Suppressor macrophage treated with lipopolysaccharide for 1 hour (primary cell): ENCODE measurements around the gene COBLL1.

Source experiments
- DNase-seq, 3 donors: peaks; one replicate each; pipeline ENCODE4 v3.0.0-alpha.2; 2020 to 2022

Gene COBLL1

GRCh38 chr2:164781394-164781793, 60.2 kb downstream of the COBLL1 start:
- DNase-seq, result no peak

- DNase-seq, result no peak
Observed at GRCh38 chr2:164780611-164781178, 60.9 kb downstream of the COBLL1 start.

GRCh38 chr2:164779383-164780057, 62.1 kb downstream of the COBLL1 start:
- DNase-seq, result no peak

GRCh38 chr2:164778723-164779122, 62.9 kb downstream of the COBLL1 start:
- DNase-seq, result peak; percentile 32 to 81 (median 69)

- DNase-seq, result no peak
Observed at GRCh38 chr2:164777847-164778461, 63.7 kb downstream of the COBLL1 start.

GRCh38 chr2:164773635-164774034, 68.0 kb downstream of the COBLL1 start:
- DNase-seq, result no peak

- no peak for DNase-seq
Observed at GRCh38 chr2:164773091-164773490, 68.5 kb downstream of the COBLL1 start.

- DNase-seq, result no peak
Observed at GRCh38 chr2:164771897-164772296, 69.7 kb downstream of the COBLL1 start.

- no peak for DNase-seq
Observed at GRCh38 chr2:164770421-164770916, 71.2 kb downstream of the COBLL1 start.

GRCh38 chr2:164766954-164767320, 74.7 kb downstream of the COBLL1 start:
- no peak for DNase-seq

- DNase-seq, result peak; percentile 65 to 86 (median 85)
Observed at GRCh38 chr2:164766216-164766953, 75.2 kb downstream of the COBLL1 start.

- no peak for DNase-seq
Observed at GRCh38 chr2:164764996-164765395, 76.6 kb downstream of the COBLL1 start.

GRCh38 chr2:164764474-164764873, 77.1 kb downstream of the COBLL1 start:
- no peak for DNase-seq

- DNase-seq, result no peak
Observed at GRCh38 chr2:164763431-164763830, 78.2 kb downstream of the COBLL1 start.

- DNase-seq, result no peak
Observed at GRCh38 chr2:164761737-164762460, 79.7 kb downstream of the COBLL1 start.

GRCh38 chr2:164761201-164761600, 80.4 kb downstream of the COBLL1 start:
- DNase-seq, result peak; percentile 53 to 80 (median 58)

GRCh38 chr2:164760179-164760578, 81.4 kb downstream of the COBLL1 start:
- DNase-seq, result no peak

GRCh38 chr2:164757934-164758695, 83.5 kb downstream of the COBLL1 start:
- DNase-seq, result peak; percentile 37 to 68 (median 65)

GRCh38 chr2:164756773-164757172, 84.8 kb downstream of the COBLL1 start:
- DNase-seq, result no peak

- no peak for DNase-seq
Observed at GRCh38 chr2:164755952-164756351, 85.7 kb downstream of the COBLL1 start.

- DNase-seq, result peak; percentile 11 to 30 (median 12)
Observed at GRCh38 chr2:164754157-164755093, 87.2 kb downstream of the COBLL1 start.
